CD4-positive, alpha-beta T cell treated with Interleukin-10 for 1 hour (primary cell): ENCODE data around the gene ADO.

ENCODE experiments used
- DNase-seq: peaks from one replicate; pipeline ENCODE4 v3.0.0-alpha.2; 2020

The ADO gene

DNA sequence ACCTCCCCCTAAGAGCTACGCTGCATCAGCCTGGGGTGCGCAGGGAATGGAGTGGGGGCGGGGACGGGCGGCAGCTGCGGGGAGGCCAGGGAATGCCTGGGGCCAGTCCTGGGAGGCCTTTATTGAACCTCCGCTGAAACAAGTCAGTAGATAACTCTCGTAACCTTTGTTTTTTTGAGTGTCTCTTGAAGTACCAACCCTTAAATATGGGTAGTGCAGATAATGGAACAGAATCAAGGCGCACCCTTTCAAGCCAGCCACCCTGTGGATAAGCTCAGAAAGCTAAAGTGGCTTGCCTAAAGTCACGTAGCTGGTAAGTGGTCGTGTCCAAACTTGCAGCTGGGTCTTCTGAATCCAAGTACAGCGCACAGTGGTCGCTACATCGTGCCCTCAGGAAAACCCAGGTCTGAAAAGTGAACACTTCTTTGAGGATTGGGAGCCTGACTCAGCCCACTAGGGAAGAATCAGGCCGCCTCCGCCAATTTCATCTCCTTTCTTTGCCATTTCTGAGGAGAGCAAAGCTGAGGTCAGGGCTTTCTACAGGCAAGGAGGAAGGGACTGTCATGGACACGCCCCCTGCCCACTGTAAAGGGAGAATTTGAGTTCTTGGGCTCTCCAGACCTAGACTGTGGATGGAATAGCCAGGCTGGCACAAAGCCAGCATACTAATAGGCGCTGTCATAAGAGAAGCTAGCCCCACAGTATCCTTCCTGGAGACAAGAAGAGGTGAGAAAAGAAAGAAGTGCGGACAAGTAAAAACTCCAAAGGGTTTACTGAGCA, 14.8 kb downstream of the ADO start:
- no peak for DNase-seq

DNA sequence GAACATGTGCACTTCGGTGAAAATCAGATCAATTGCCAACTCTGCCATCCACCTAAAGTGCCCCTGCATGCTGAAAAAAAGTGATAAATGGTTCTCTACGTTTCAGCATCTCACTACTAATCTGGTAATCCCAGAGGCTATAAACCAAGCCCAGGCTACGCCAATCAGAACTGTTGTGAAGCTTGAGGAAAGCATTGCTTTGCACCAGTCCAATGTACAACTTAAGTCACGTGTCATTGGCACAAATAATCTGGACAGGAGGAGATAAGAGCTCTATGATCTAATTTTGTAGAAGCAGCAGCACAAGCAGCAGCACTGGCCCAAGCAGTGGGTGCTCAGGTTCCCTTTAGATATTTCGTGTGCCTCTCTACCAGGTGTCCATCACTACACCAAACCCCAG, 16.1 kb downstream of the ADO start:
- no peak for DNase-seq

DNA sequence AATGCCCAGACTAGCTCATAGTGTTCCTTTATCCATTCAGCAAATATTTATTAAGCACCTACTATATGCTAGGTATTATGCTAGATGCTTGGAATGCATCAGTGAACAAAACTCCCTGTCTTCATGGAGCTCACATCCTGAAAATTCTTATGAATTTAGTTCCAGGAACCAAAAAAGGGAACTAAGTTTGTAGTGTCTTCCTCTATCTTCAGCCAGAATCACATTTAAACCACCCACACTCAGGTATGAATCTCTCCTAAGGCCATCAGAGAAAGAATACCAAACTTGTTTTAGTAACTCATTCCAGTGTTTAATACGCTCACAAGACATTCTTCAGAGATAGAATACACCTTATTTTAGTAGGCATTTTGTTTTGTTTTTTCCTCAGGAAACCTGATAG, 21.8 kb downstream of the ADO start:
- DNase-seq: no peak

DNA sequence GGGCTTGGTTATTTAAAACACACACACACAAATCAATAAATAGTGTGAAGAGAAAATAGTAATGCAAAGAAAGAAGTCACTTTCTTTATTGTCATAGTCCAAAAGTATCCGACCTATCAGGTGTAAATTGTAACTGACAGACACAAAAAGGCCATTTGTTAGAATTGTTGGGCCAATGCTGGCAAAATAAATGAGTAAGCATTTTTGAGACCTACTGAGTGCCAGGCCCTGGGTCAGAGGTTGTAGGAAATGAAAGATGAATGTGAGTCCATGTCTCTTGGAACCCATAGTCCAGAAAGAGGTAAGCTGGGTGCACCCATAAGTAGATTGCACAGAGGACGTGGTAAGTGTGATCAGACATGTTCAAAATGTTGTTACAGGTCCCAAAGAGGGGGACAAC, 25.1 kb downstream of the ADO start:
- no peak for DNase-seq

DNA sequence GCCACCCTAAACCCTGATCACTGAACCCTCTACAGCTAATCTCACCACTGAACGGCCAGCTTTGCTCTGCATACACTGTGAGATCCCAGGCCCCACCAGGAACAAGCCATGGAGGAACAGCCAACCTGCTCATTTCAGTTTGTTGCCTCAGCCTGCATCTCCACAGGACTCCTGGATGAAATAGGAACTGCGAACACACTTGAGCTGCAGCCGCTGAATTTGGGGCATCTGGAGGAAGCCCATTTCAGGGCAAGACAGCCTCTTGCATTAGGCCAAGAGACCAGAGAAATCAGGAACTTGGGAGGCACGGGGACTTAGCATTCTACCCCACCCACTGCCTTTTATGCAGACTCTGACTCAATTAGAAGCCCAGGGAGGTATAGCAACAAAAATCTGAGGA, 26.2 kb downstream of the ADO start:
- DNase-seq: no peak

DNA sequence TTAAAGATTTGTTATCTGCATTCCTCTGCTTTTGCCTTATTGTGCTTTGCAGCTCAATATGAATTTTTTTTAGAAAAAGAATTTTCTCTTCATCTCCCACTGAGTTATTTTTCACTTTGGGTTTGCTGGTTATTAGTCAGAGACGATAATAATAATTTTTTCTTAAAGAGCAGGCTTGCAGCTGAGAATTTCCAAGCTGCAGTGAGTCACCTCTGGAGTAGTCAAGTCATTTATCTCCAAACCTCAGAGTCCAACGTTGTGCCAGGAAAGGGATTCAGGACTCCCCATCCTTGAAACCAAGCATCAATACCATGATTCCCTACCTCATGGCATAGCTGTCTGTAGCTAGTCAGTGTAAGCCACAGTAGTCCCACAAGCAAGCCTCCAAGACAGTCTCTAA, 26.8 kb downstream of the ADO start:
- DNase-seq: no peak

DNA sequence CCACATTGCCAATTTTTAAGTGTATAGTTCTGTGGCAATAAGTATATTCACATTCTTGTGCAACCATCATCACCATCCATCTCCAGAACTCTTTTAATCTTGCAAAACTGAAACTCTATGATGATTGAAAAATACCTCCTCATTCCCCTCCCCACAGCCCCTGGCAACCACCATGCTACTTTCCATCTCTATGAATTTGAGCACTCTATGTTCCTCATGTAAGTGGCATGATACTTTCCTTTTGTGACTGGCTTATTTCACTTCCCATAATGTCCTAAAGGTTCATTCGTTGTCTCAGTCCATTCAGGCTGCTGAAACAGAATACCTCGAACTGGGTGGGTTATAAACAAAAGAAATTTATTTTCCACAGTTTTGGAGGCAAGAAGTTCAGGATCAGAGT, 35.1 kb downstream of the ADO start:
- DNase-seq: no peak

DNA sequence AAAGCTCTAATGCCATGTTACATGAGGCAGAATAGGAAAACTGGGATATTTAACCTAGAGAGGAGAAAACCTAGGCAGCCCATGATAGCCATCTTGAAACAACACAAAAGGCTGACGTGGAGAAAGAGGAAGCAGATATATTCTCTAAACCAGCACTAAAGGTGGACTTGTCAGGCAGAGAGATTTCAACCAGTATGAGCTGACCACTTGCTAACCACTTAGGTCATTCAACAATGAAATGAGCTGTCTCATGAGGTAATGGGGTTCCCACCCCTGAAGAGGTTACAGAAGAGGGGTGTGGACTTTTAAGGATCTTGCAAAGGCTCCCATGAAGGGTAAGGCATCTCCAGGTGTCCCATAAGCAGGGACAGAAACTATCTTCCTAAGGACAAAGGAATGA, 38.5 kb downstream of the ADO start:
- DNase-seq: no peak

DNA sequence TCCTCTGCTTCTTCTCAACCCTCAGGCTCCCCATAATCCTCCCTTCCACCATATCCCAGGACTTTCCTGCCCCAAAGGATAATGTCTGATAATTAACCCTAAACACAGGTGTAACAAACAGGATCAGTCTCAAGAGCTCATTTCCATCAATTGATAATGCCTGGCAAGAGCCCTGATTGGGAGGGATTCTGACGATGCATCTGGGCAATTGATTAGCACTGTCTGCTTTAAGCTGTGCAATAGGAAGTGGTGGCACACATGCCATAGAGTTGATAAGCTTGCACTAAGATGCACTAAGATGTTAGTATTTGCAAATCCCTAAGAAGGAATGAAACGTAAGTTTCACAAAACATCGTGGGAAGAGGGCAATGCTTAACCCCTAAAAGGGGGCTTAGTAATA, 39.1 kb downstream of the ADO start:
- no peak for DNase-seq

DNA sequence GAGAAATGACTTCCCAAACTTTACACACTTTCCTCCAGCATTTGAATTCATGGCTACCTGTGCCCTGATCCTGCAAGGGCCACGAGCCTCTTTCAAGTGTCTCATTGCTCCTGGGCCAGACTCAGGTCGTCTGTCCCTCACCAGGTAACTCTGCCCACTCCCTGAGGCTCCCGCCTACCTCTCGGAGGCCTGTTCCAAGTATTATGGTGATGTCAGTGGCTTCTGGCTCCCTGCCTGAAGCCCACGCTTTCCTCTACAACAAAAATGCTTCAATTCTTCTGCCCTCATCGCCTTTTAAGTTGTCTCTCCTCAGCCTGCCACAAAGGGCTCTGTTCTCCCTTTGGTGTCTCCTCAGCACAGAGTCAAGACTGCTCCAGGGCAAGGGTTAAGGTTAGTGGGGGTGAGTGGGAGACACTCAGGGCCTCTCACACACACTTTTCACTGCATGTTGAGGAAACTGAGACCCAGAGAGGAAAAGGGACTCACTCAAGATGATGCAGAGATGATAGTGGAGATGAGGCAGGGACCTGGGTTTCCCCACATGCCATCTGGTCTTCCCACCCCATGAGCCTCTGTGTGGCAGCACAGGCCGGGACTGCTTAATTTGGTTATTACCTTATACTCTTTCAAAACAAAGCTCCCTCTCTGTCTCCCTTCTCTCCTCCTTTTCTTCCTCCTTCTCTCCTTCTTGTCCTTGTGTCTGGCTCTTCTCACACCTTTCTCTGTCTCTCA, 39.9 kb downstream of the ADO start:
- no peak for DNase-seq

DNA sequence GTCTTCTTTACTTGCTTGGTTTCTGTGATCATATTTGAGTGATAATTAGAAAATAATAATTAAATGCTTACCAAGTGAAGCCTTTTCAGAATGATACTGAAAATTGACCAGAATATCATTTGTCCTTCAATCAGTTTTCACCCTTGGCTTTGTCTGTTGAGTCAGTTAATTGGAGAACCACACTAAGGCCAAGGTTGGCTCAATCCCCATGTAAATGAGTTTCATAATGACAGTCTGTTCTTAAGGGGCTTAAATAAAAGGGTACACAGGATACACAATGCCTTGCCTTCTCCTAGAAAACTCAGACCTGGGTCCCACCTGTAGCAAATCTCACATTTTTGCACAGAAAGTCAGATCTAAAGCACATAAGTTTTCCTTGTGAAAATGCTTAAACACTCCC, 42.9 kb downstream of the ADO start:
- no peak for DNase-seq

DNA sequence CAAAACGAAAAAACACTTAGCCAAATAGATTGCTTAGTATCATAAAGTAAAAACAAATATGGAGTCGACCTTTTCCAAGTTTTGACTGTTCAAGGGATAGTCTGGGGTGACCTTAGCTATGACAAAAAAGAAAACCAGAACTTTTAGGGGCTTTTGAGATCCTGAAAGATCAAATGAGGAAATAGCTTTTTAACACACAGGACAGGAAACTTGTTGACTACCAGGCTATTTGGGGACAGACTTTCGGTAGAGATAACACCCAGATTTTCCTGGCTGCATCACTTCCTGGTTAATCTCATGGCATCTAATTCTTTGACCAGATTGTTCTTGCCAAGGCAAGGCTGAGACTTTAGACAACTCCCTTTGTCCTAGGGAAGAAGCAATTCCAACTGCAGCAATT, 46.1 kb downstream of the ADO start:
- no peak for DNase-seq

DNA sequence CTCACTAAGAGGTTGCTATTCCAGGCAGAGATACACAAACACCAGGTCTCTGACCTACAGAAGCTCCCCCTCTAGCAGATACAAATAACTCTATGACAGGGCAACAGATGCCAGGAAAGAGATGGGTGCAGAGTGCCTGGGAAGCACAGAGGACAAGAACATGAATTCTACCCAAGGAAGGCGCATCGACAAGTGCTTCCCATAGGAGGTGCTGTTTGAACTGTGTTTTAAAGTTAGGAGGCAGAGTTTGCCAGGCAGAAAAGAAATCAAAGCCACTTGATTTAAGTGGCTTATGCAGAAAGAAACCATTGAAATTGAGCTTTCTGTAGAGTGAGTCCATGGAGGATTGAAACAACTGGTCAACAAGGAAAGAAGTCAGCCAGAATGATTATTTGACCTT, 46.9 kb downstream of the ADO start:
- peak; percentile 13 for DNase-seq

DNA sequence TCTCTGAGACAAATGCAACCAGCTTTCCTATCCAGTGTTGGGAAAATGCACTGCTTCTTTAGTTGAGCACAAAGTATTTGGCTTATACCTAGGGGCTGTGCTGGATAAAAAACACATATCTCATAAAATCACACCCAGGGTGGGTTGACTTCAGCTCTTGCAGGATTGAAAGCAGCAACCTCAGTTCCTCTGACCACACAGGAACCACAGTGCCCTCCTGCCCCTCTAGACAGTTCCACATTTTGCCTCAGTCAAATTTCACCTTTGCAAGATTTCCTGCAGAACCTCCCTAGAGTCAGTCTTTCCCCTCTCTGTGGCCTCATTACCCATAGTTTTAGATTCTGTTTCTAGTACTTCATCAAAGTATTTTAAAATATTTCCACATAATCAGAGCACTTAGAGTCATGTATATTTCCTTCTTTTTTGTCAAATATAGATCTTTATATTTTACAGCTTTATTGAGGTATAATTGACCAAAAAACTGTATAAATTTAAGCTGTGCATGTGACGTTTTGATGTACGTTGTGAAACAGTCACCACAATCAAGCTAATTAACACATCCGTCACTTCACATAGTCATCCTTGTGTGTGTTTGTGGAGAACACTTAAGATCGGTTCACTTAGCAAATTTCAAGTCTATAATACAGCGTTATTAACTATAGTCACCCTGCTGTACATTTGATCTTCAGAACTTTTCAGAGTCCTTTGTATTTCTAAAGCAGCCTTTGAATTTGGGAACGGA, 48.6 kb downstream of the ADO start:
- DNase-seq: peak; percentile 11

DNA sequence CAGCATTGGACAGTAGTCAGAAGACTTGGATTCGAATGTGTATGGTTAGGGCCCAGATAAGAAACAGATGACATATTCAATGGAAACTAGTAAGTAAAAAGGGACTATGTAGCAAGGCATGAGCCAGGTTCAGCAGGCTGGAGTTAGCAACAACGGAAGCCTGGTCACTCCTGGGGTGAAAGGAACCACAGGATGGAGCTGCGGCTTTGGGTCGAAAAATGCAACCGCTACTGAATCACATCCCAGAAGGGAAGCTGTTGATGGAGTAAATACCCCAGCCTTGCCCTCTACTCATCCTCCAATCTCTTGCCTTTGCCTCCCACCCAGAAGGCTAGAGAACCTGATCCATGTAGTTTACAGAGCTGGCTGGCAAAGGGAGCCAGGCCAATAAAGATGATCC, 49.2 kb downstream of the ADO start:
- DNase-seq: peak; percentile 22

DNA sequence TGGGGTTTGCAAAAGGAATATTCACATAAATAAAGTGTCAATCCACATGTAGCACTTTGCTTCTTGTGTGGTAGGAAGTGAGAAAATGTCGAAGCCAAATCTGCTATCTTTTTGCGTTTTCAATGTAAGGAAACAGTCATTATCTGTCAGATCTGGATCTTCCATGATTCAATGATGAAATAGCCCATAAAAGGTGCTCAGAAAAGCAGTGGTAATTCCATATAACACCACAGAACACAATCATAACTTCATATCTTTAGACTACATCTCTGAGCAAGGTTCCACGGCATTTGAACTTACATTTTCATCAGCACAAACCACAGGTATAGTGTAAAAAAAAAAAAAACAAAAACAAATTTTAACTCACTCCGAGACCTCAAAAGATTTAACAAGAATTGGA, 51.5 kb downstream of the ADO start:
- DNase-seq: peak; percentile 8
